WTC11 (cell line): ENCODE results near the gene CFAP119. TPM values are rescaled to one million over a fixed set of nuclear protein-coding genes. Genes with fewer than 3 reads are reported as not detected.

ENCODE experiments used
- ATAC-seq: fragments of 200-7000 bp; cut with Tn5 transposase; 2 replicates; pipeline ENCODE4 v1.10.0; 2021; ENCODE audit warnings: mild to moderate bottlenecking, moderate library complexity
- CTCF ChIA-PET: fragments of 300-600 bp; sonication (Branson Sonifier 250); formaldehyde crosslinking; loops from one replicate; lab custom pipeline; 2021; ENCODE audit warnings: antibody characterized with exemption; lab: Charles Lee
- POLR2A ChIA-PET: fragments of 350-600 bp; sonication (Branson Sonifier 250); formaldehyde crosslinking; loops from one replicate; lab custom pipeline; 2021; ENCODE audit warnings: antibody characterized with exemption; lab: Charles Lee
- DNase-seq: peaks from one replicate; pipeline ENCODE4 v3.0.0; 2021; ENCODE audit warnings: low spot score
- H3K27ac Mint-ChIP-seq: 2 replicates; pipeline ENCODE4 v1.8.0; 2021; ENCODE audit warnings: mixed read lengths
- H3K27me3 Mint-ChIP-seq: 2 replicates; pipeline ENCODE4 v1.8.0; 2021; ENCODE audit warnings: low read depth, mild to moderate bottlenecking, moderate library complexity, mixed read lengths
- H3K36me3 Mint-ChIP-seq: 2 replicates; pipeline ENCODE4 v1.8.0; 2021; ENCODE audit warnings: mixed read lengths
- H3K4me1 Mint-ChIP-seq: 2 replicates; pipeline ENCODE4 v1.8.0; 2022; ENCODE audit warnings: mixed read lengths
- H3K4me3 Mint-ChIP-seq: 2 replicates; pipeline ENCODE4 v1.8.0; 2021; ENCODE audit warnings: mild to moderate bottlenecking, moderate library complexity, mixed read lengths
- H3K9me3 Mint-ChIP-seq: 2 replicates; pipeline ENCODE4 v1.8.0; 2021; ENCODE audit warnings: mixed read lengths
- AR ChIP-seq: fragments of 250-450 bp; sonication (Bioruptor Pico); IDR thresholded peaks from 2 replicates; pipeline ENCODE4 v1.9.0; 2021; ENCODE audit warnings: mild to moderate bottlenecking
- CBFB ChIP-seq: sonication (generic); formaldehyde crosslinking; IDR thresholded peaks from 2 replicates; pipeline ENCODE4 v1.8.1; 2022; ENCODE audit warnings: mild to moderate bottlenecking, low read depth, missing genetic modification reagents
- E2F4 ChIP-seq: sonication (generic); formaldehyde crosslinking; IDR thresholded peaks from 2 replicates; pipeline ENCODE4 v1.8.1; 2022; ENCODE audit warnings: low read depth, mild to moderate bottlenecking, moderate library complexity, missing genetic modification reagents, borderline replicate concordance
- ELF4 ChIP-seq: sonication (generic); formaldehyde crosslinking; IDR thresholded peaks from 2 replicates; pipeline ENCODE4 v1.8.1; 2022; ENCODE audit warnings: low read depth, mild to moderate bottlenecking, moderate library complexity, missing genetic modification reagents
- EMX1 ChIP-seq: fragments of 250-450 bp; sonication (Bioruptor Pico); IDR thresholded peaks from 2 replicates; pipeline ENCODE4 v1.8.0; 2021; ENCODE audit warnings: mild to moderate bottlenecking
- FOXK1 ChIP-seq: sonication (generic); formaldehyde crosslinking; IDR thresholded peaks from 2 replicates; pipeline ENCODE4 v1.8.0; 2022; ENCODE audit warnings: mild to moderate bottlenecking, moderate library complexity, missing genetic modification reagents
- FOXP1 ChIP-seq: sonication (generic); formaldehyde crosslinking; IDR thresholded peaks from 2 replicates; pipeline ENCODE4 v1.8.0; 2022; ENCODE audit warnings: missing genetic modification reagents, mild to moderate bottlenecking, moderate library complexity, borderline replicate concordance
- GABPB1 ChIP-seq: sonication (generic); formaldehyde crosslinking; IDR thresholded peaks from 2 replicates; pipeline ENCODE4 v1.8.1; 2023; ENCODE audit warnings: mild to moderate bottlenecking, missing genetic modification reagents
- MYBL2 ChIP-seq: sonication (generic); formaldehyde crosslinking; IDR thresholded peaks from 2 replicates; pipeline ENCODE4 v1.8.1; 2023; ENCODE audit warnings: mild to moderate bottlenecking, moderate library complexity, missing genetic modification reagents
- OVOL2 ChIP-seq: fragments of 250-450 bp; sonication (Bioruptor Pico); IDR thresholded peaks from 2 replicates; pipeline ENCODE4 v1.9.0; 2021; ENCODE audit warnings: mild to moderate bottlenecking, borderline replicate concordance
- PRRX2 ChIP-seq: fragments of 250-450 bp; sonication (Bioruptor Pico); IDR thresholded peaks from 2 replicates; pipeline ENCODE4 v1.8.0; 2021; ENCODE audit warnings: mild to moderate bottlenecking
- RORB ChIP-seq: fragments of 250-450 bp; sonication (Bioruptor Pico); IDR thresholded peaks from 2 replicates; pipeline ENCODE4 v1.9.0; 2021; ENCODE audit warnings: mild to moderate bottlenecking
- SMAD3 ChIP-seq: sonication (generic); formaldehyde crosslinking; IDR thresholded peaks from 2 replicates; pipeline ENCODE4 v1.8.0; 2022; ENCODE audit warnings: missing genetic modification reagents, mild to moderate bottlenecking, borderline replicate concordance
- SMAD4 ChIP-seq: sonication (generic); formaldehyde crosslinking; IDR thresholded peaks from 2 replicates; pipeline ENCODE4 v1.8.0; 2022; ENCODE audit warnings: mild to moderate bottlenecking, missing genetic modification reagents
- ZNF263 ChIP-seq: sonication (generic); formaldehyde crosslinking; IDR thresholded peaks from 2 replicates; pipeline ENCODE4 v1.8.1; 2022; ENCODE audit warnings: low read depth, mild to moderate bottlenecking, moderate library complexity, missing genetic modification reagents
- total RNA-seq: library from RNA; stranded (reverse); gene quantifications from 3 replicates; pipeline ENCODE4 v1.2.3, GENCODE V29; 2021
- TF ChIP-seq, protein P1 (sequence below): sonication (generic); formaldehyde crosslinking; IDR thresholded peaks from 2 replicates; pipeline ENCODE4 v1.8.1; 2023; ENCODE audit warnings: mild to moderate bottlenecking, missing genetic modification reagents
- TF ChIP-seq, protein P2 (sequence below): fragments of 250-450 bp; sonication (Bioruptor Pico); IDR thresholded peaks from 2 replicates; pipeline ENCODE4 v1.9.0; 2021; ENCODE audit warnings: mild to moderate bottlenecking, borderline replicate concordance
- TF ChIP-seq, protein P3 (sequence below): sonication (generic); formaldehyde crosslinking; IDR thresholded peaks from 2 replicates; pipeline ENCODE4 v1.8.1; 2023; ENCODE audit warnings: mild to moderate bottlenecking, moderate library complexity, missing genetic modification reagents

The CFAP119 gene
- total RNA-seq, 1 experiment from 2014 or later: 6.6 TPM

DNA sequence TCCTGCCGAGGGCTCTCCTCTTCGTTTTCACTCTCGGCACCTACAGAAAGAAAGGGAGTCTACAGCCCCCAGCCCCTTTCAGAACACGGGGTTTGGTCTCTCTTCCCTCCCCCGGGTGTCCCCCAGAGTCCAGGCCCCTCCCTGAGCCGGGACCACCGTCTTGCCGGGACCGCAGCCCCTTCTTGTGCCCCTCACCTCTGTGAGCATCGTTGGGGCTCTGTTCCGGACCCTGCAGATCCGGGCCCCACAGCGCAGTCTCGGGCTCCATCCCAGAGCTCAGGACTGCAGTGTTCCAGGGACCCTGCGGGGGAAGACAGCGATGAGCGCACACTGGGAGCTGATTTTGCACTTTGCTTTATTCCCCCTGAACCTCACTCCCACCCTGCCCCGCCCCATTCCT is 22.4 kb upstream of the CFAP119 start:
- CTCF ChIA-PET: interaction anchor here (1.4 to 2.8 kb wide), 2 partner anchors 22 to 30 kb away, joined by 7 to 13 read pairs; no protein-coding TSS in a partner anchor
- POLR2A ChIA-PET: no interaction called here
- ATAC-seq (no peak), DNase-seq (no peak)
- H3K27ac Mint-ChIP-seq: no peak overlapping the region
- no peak overlapping the region for H3K4me3 Mint-ChIP-seq
- no peak for TF ChIP-seq CBFB
- no peak for TF ChIP-seq ELF4 (CRISPR knock-in tag)
- no peak for TF ChIP-seq RORB (CRISPR knock-in tag)
- TF ChIP-seq EMX1 (CRISPR knock-in tag): no peak
- no peak for TF ChIP-seq E2F4
- TF ChIP-seq, protein P1, sequence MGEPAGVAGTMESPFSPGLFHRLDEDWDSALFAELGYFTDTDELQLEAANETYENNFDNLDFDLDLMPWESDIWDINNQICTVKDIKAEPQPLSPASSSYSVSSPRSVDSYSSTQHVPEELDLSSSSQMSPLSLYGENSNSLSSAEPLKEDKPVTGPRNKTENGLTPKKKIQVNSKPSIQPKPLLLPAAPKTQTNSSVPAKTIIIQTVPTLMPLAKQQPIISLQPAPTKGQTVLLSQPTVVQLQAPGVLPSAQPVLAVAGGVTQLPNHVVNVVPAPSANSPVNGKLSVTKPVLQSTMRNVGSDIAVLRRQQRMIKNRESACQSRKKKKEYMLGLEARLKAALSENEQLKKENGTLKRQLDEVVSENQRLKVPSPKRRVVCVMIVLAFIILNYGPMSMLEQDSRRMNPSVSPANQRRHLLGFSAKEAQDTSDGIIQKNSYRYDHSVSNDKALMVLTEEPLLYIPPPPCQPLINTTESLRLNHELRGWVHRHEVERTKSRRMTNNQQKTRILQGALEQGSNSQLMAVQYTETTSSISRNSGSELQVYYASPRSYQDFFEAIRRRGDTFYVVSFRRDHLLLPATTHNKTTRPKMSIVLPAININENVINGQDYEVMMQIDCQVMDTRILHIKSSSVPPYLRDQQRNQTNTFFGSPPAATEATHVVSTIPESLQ (CRISPR knock-in tag): no peak
- no peak for TF ChIP-seq FOXP1 (CRISPR knock-in tag)
- no peak for TF ChIP-seq OVOL2
- TF ChIP-seq, protein P2, sequence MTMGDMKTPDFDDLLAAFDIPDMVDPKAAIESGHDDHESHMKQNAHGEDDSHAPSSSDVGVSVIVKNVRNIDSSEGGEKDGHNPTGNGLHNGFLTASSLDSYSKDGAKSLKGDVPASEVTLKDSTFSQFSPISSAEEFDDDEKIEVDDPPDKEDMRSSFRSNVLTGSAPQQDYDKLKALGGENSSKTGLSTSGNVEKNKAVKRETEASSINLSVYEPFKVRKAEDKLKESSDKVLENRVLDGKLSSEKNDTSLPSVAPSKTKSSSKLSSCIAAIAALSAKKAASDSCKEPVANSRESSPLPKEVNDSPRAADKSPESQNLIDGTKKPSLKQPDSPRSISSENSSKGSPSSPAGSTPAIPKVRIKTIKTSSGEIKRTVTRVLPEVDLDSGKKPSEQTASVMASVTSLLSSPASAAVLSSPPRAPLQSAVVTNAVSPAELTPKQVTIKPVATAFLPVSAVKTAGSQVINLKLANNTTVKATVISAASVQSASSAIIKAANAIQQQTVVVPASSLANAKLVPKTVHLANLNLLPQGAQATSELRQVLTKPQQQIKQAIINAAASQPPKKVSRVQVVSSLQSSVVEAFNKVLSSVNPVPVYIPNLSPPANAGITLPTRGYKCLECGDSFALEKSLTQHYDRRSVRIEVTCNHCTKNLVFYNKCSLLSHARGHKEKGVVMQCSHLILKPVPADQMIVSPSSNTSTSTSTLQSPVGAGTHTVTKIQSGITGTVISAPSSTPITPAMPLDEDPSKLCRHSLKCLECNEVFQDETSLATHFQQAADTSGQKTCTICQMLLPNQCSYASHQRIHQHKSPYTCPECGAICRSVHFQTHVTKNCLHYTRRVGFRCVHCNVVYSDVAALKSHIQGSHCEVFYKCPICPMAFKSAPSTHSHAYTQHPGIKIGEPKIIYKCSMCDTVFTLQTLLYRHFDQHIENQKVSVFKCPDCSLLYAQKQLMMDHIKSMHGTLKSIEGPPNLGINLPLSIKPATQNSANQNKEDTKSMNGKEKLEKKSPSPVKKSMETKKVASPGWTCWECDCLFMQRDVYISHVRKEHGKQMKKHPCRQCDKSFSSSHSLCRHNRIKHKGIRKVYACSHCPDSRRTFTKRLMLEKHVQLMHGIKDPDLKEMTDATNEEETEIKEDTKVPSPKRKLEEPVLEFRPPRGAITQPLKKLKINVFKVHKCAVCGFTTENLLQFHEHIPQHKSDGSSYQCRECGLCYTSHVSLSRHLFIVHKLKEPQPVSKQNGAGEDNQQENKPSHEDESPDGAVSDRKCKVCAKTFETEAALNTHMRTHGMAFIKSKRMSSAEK (CRISPR knock-in tag): no peak
- TF ChIP-seq SMAD3 (CRISPR knock-in tag): no peak
- no peak for TF ChIP-seq GABPB1 (CRISPR knock-in tag)
- H3K36me3 Mint-ChIP-seq: peaks cover 14% of the 10 kb centered on the region
- H3K27me3 Mint-ChIP-seq: no peaks in the 10 kb centered on the region; the same call in 1 of the 2 replicates
- H3K9me3 Mint-ChIP-seq: no peaks in the 10 kb centered on the region
- H3K4me1 Mint-ChIP-seq: peaks cover 16% of the 10 kb centered on the region

- DNase-seq (no peak), ATAC-seq (no peak)
- Mint-ChIP-seq H3K36me3 (peaks cover 14% of the 10 kb centered on the region), H3K27ac (no peak overlapping the region), H3K27me3 (no peaks in the 10 kb centered on the region; the same call in 1 of the 2 replicates), H3K4me1 (peaks cover 24% of the 10 kb centered on the region), H3K4me3 (no peak overlapping the region), H3K9me3 (no peaks in the 10 kb centered on the region)
- ChIA-PET POLR2A (interaction anchor here (1.4 to 1.8 kb wide), 2 partner anchors 22 to 24 kb away, joined by 7 to 9 read pairs; no protein-coding TSS in a partner anchor), CTCF (interaction anchor here (1.4 to 2.8 kb wide), 2 partner anchors 22 to 31 kb away, joined by 7 to 13 read pairs; no protein-coding TSS in a partner anchor)
- TF ChIP-seq SMAD4 (no peak), ZNF263 (no peak), AR (CRISPR knock-in tag) (no peak), FOXK1 (CRISPR knock-in tag) (no peak), MYBL2 (no peak), GABPB1 (CRISPR knock-in tag) (no peak), PRRX2 (CRISPR knock-in tag) (no peak)
- TF ChIP-seq, protein P3, sequence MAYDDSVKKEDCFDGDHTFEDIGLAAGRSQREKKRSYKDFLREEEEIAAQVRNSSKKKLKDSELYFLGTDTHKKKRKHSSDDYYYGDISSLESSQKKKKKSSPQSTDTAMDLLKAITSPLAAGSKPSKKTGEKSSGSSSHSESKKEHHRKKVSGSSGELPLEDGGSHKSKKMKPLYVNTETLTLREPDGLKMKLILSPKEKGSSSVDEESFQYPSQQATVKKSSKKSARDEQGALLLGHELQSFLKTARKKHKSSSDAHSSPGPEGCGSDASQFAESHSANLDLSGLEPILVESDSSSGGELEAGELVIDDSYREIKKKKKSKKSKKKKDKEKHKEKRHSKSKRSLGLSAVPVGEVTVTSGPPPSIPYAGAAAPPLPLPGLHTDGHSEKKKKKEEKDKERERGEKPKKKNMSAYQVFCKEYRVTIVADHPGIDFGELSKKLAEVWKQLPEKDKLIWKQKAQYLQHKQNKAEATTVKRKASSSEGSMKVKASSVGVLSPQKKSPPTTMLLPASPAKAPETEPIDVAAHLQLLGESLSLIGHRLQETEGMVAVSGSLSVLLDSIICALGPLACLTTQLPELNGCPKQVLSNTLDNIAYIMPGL (CRISPR knock-in tag): no peak
Observed at GRCh38 chr16:30783280-30784109, 21.6 kb upstream of the CFAP119 start.
